Activated naive CD8-positive, alpha-beta T cell treated with anti-CD3 and anti-CD28 coated beads, Interleukin-2, amount 10 ng/mL, durations not matched to agents 7 days and 5 days (primary cell): ENCODE results near the gene PPCS. TPM values are rescaled to one million over a fixed set of nuclear protein-coding genes. Genes with fewer than 3 reads are reported as not detected.

Experiments used
- ATAC-seq: fragments of 150-1000 bp; cut with Tn5 transposase; one replicate; pipeline ENCODE4 v1.10.0; 2021; ENCODE audit warnings: low read depth, moderate library complexity
- POLR2A ChIA-PET: fragments of 350-600 bp; sonication (Branson Sonifier 250); formaldehyde crosslinking; loops from one replicate; lab custom pipeline; 2021; ENCODE audit warnings: antibody characterized with exemption; lab: Charles Lee
- DNase-seq: peaks from one replicate; pipeline ENCODE4 v3.0.0; 2021
- H3K27ac Mint-ChIP-seq: one replicate; pipeline ENCODE4 v1.8.0; 2022; ENCODE audit warnings: mild to moderate bottlenecking, mixed read lengths
- H3K27me3 Mint-ChIP-seq: one replicate; pipeline ENCODE4 v1.8.0; 2022; ENCODE audit warnings: mild to moderate bottlenecking, moderate library complexity, mixed read lengths
- H3K36me3 Mint-ChIP-seq: one replicate; pipeline ENCODE4 v1.8.0; 2021; ENCODE audit warnings: mild to moderate bottlenecking, mixed read lengths
- H3K4me1 Mint-ChIP-seq: one replicate; pipeline ENCODE4 v1.8.0; 2021; ENCODE audit warnings: mixed read lengths
- H3K4me3 Mint-ChIP-seq: one replicate; pipeline ENCODE4 v1.8.0; 2022; ENCODE audit warnings: mild to moderate bottlenecking, moderate library complexity, mixed read lengths
- H3K9me3 Mint-ChIP-seq: one replicate; pipeline ENCODE4 v1.8.0; 2021; ENCODE audit warnings: mixed read lengths
- total RNA-seq, 2 experiments: library from RNA; stranded (reverse); gene quantifications; one replicate each; pipeline ENCODE4 v1.2.3, GENCODE V29; 2021

Gene PPCS
- total RNA-seq, 2 experiments from 2014 or later = 51.6 to 52.1 TPM

DNA sequence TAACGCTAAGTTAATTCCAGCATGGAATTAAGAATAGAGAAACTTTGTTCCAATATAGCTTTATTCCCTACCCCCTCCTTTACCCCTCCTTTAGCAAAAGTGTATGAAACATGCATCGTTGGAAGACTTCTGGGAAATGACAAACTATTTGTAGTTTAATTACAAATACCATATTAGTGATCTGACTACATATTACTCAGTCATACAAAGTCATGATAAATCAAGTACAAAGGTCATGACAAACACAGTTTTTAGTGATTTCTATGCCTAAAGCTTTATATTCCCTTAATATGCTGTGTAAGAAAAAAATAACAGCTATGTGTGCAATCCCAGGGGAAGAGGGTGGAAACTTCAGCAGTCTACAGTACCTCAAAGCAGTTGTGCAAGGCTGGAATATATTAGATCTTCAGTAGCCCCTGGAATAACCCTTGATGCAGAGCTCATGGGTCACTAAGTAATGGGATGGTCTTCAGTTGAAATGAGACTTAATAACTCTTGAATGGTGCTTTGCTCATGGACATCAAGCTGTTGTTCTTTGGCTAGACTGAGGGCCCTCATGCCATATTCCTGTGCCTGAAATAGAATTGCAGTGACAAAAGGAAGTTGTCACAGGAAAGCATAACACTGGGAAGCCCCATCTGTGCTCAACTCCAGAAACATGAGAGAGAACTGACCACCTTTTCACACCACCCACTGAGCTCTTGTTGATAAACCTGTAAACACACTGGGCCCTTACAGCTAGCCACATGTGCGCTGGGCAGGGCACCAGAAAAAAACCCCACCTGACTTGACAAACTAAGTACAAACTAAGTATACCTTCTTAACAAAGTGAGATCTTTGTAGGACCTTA, 25.8 kb upstream of the PPCS start:
- H3K9me3 Mint-ChIP-seq = no peaks in the 10 kb centered on the region
- H3K4me1 Mint-ChIP-seq = no peaks in the 10 kb centered on the region
- H3K27me3 Mint-ChIP-seq = peaks cover 2% of the 10 kb centered on the region
- H3K4me3 Mint-ChIP-seq = no peak overlapping the region
- DNase-seq (no peak), ATAC-seq (no peak)
- H3K36me3 Mint-ChIP-seq = no peaks in the 10 kb centered on the region
- POLR2A ChIA-PET = no interaction called here
- no peak overlapping the region for H3K27ac Mint-ChIP-seq

DNA sequence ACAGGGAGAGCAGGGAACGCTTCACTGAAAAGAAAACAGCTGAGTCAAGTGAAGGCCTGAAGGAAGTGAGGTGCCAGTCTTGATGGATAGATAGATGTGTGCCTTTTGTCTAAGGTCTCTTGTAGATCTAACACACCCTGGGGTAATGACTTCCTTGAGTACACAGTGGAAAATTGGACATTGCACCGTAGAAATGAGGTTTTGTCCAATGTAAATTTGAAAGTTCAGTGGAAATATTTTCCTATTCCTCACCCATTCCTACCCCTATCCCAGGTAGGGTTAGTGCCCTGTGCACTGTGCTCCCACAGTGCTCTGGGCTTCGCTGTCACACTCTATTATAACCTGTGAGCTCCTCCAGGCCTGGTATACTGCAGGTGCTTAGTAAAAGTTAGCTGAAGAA, 24.8 kb upstream of the PPCS start:
- H3K9me3 Mint-ChIP-seq = no peaks in the 10 kb centered on the region
- H3K4me3 Mint-ChIP-seq = no peak overlapping the region
- H3K36me3 Mint-ChIP-seq = no peaks in the 10 kb centered on the region
- peaks cover 2% of the 10 kb centered on the region for H3K27me3 Mint-ChIP-seq
- H3K27ac Mint-ChIP-seq = no peak overlapping the region
- ATAC-seq = no peak
- POLR2A ChIA-PET = no interaction called here
- no peak for DNase-seq
- H3K4me1 Mint-ChIP-seq = no peaks in the 10 kb centered on the region

DNA sequence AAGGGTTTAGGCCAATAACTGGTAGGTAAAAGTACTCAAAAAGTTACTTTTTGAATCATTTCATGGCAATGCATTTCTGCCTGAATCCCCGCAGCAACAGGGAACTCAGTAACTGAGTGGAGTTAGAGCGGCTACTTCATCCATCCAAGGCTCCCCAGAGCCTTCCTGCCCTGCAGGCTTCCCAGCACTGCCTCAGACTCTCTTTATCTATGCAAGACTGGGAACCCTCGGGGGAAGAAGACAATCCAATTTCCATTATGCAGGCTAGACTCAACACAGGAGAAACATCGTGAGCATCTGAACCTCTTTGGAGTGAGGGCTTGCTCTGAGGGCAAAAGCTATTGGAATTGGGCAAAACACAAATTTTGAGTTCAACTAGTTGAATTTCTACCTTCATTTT, 23.6 kb upstream of the PPCS start:
- POLR2A ChIA-PET = no interaction called here
- H3K36me3 Mint-ChIP-seq = no peaks in the 10 kb centered on the region

DNA sequence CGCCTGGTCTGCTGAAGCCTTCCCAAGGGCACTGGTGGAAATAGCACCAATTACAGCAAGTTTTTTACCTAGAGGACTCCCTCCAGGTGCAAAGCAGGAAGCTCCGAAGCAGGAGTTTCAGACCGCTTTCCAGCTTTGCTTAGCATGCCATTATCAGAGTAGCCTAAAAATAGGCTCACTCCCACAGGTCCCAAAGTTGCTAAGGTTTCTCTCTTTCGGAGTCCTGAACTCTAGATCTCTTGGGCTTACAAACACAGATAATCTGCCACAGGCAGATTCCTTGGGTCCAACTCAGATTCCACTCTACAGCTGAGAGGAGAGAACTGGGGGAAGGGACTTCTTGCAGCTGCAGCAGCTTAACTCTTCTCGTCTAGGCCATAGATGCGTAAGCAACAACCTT, 23.0 kb upstream of the PPCS start:
- Mint-ChIP-seq H3K27ac (no peak overlapping the region), H3K4me3 (no peak overlapping the region), H3K4me1 (peaks cover 3% of the 10 kb centered on the region), H3K27me3 (no peaks in the 10 kb centered on the region), H3K9me3 (no peaks in the 10 kb centered on the region), H3K36me3 (no peaks in the 10 kb centered on the region)
- POLR2A ChIA-PET = no interaction called here
- DNase-seq = no peak
- ATAC-seq = no peak

More for the DNA sequence above, 23.6 kb upstream of the PPCS start:
- no peak overlapping the region for H3K4me3 Mint-ChIP-seq
- ATAC-seq = no peak
- H3K27me3 Mint-ChIP-seq = no peaks in the 10 kb centered on the region
- DNase-seq = no peak
- H3K4me1 Mint-ChIP-seq = peaks cover 3% of the 10 kb centered on the region
- H3K27ac Mint-ChIP-seq = no peak overlapping the region
- no peaks in the 10 kb centered on the region for H3K9me3 Mint-ChIP-seq

DNA sequence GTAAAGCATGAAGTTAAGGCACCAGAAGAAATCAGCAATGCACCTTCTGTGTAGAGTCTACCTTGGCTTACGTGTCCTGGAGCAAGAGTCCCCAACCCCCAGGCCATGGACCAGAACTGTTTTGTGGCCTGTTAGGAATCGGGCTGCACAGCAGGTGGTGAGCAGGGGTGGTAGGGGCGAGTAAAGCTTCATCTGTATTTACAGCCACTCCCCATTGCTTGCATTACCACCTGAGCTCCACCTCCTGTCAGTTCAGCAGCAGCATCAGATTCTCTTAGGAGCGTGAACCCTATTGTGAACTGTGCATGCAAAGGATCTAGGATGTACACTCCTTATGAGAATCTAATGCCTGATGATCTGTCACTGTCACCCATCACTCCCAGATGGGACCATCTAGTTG, 22.0 kb upstream of the PPCS start:
- POLR2A ChIA-PET = no interaction called here
- Mint-ChIP-seq H3K4me3 (no peak overlapping the region), H3K27ac (no peak overlapping the region), H3K36me3 (no peaks in the 10 kb centered on the region), H3K9me3 (no peaks in the 10 kb centered on the region), H3K27me3 (no peaks in the 10 kb centered on the region), H3K4me1 (peaks cover 3% of the 10 kb centered on the region)
- no peak for ATAC-seq
- DNase-seq = no peak

DNA sequence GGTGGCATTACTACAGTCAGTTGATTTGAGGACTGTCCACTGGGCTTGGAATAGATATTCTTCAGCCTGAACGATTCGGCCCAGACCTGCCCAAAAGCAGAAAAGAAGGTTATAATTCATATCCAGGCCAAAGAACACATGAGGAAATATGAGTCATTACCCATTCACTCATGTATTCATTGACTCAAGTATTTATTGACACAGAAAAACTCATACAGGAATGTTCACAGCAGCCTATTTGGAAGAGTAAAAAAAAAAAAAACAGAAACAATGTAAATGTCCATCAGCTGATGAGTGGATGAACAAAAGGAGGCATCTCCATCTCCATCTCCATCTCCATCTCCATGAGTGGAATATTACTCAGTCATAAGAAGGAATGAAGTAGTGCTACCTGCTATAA, 16.4 kb upstream of the PPCS start:
- Mint-ChIP-seq H3K36me3 (no peaks in the 10 kb centered on the region), H3K4me3 (no peak overlapping the region), H3K4me1 (peaks cover 3% of the 10 kb centered on the region), H3K27ac (no peak overlapping the region), H3K27me3 (no peaks in the 10 kb centered on the region), H3K9me3 (no peaks in the 10 kb centered on the region)
- POLR2A ChIA-PET = no interaction called here
- DNase-seq = no peak
- ATAC-seq = no peak

DNA sequence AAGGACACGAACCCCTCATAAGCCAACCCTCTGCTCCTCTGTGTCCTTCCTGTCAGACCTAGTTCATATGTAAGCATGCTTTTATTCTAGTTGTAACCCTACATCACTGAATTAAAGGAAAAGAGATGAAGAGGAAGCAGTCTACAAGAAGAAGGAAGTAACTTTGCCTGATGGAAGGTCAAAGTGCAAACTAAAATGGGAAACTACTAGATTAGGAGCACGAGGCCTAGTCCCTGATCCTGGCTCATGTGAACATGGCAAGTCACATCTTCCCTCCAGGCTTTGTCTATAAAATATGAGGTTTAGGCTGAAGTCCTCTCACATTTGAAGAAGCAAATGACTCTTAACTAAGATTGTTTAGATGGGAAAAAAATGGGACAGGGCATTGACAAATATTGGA, 13.7 kb upstream of the PPCS start:
- Mint-ChIP-seq H3K9me3 (no peaks in the 10 kb centered on the region), H3K36me3 (no peaks in the 10 kb centered on the region), H3K4me1 (peaks cover 2% of the 10 kb centered on the region), H3K27ac (no peak overlapping the region), H3K4me3 (no peak overlapping the region), H3K27me3 (no peaks in the 10 kb centered on the region)
- ATAC-seq = no peak
- POLR2A ChIA-PET = no interaction called here
- no peak for DNase-seq

DNA sequence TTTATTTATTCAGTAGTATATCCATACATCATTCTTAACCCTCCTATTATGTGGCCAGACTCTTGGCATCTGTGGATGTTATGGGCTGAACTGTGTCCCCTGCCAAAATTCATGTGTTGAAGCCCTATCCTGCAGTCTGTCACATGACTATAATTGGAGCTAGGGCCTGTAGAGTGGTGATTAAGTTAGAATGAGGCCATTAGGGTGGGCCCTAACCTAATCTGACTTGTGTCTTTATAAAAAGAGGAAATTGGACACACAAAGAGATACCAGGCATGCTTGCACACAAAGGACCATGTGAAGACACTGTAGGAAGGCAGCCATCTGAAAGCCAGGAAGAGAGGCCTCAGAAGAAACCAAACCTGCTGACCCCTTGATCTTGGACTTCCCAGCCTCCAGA, 7.1 kb upstream of the PPCS start:
- no peak overlapping the region for H3K27ac Mint-ChIP-seq
- DNase-seq (no peak), ATAC-seq (no peak)
- H3K4me1 Mint-ChIP-seq = peaks cover 2% of the 10 kb centered on the region
- POLR2A ChIA-PET = interaction anchor here (0.5 kb wide), 1 partner anchor 12 kb away, joined by 3 read pairs; no protein-coding TSS in a partner anchor
- no peaks in the 10 kb centered on the region for H3K9me3 Mint-ChIP-seq
- H3K4me3 Mint-ChIP-seq = no peak overlapping the region
- no peaks in the 10 kb centered on the region for H3K36me3 Mint-ChIP-seq
- peaks cover 2% of the 10 kb centered on the region for H3K27me3 Mint-ChIP-seq

DNA sequence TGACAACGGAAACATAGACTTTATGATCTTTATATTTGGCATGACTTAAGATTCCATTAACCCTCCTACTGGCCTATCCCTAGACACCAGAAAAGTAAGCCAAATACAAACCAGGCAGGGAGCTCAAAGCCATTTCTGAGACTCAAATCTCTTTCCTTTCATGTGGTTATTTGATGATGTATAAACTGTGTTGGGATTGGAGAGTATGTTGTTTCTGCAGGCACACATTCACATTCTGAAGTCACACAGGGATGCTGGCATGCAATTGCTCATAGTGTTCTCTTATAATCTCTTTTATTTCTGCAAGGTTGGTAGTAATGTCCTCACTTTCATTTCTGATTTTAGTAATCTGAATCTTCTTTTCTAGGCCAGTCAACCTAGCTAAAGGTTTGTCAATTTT, 6.3 kb upstream of the PPCS start:
- no peak for ATAC-seq

DNA sequence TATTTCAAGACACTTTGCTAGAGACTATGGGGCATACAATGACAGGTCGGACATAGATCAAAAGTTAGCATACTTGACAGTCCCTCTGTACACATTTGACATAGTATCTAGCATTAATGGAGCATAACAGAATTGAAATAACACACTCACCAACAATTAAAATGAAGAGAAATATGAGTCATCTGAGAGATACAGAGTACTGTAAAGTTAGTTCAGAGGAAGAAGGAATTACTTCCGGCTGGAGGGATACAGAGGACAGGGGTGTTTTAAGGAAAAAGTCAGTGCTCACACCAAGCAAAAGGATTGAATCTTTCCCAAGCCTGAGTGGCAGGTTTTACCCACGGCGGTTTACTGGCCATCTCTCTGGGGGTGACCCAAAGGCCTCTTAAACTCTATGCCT, 3.0 kb upstream of the PPCS start:
- ATAC-seq (no peak), DNase-seq (no peak)
- POLR2A ChIA-PET = no interaction called here
- Mint-ChIP-seq H3K27ac (no peak overlapping the region), H3K4me3 (no peak overlapping the region), H3K36me3 (peaks cover 6% of the 10 kb centered on the region), H3K27me3 (peaks cover 2% of the 10 kb centered on the region), H3K9me3 (no peaks in the 10 kb centered on the region), H3K4me1 (peaks cover 14% of the 10 kb centered on the region)

More for the DNA sequence above, 6.3 kb upstream of the PPCS start:
- Mint-ChIP-seq H3K9me3 (no peaks in the 10 kb centered on the region), H3K36me3 (no peaks in the 10 kb centered on the region), H3K4me1 (peaks cover 2% of the 10 kb centered on the region), H3K4me3 (no peak overlapping the region), H3K27ac (no peak overlapping the region), H3K27me3 (peaks cover 2% of the 10 kb centered on the region)
- POLR2A ChIA-PET = no interaction called here
- DNase-seq = no peak

DNA sequence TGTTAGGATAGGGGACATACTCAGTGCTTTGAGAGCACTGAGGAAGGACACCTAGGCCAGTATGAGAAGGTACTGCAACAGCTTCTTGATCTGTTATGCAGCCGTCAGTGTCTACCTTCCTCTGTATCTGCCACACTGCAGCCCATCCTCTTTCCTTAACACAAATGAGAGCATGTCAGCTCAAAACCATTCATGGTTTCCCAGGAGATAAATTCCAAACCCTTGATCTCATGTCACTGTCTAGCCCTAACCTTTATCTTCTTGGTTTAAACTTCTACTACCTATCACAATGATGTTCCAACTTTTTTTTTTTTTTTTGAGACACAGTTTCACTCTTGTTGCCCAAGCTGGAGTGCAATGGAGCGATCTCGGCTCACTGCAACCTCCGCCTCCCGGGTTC, 1.9 kb upstream of the PPCS start:
- ATAC-seq (no peak), DNase-seq (no peak)
- Mint-ChIP-seq H3K27me3 (peaks cover 2% of the 10 kb centered on the region), H3K4me1 (peaks cover 20% of the 10 kb centered on the region), H3K27ac (no peak overlapping the region), H3K9me3 (no peaks in the 10 kb centered on the region), H3K4me3 (no peak overlapping the region), H3K36me3 (peaks cover 7% of the 10 kb centered on the region)
- POLR2A ChIA-PET = interaction anchor here (0.6 to 1.2 kb wide), 2 partner anchors 8 to 808 kb away, joined by 3 read pairs; partner anchors contain the start of gene CCDC30

DNA sequence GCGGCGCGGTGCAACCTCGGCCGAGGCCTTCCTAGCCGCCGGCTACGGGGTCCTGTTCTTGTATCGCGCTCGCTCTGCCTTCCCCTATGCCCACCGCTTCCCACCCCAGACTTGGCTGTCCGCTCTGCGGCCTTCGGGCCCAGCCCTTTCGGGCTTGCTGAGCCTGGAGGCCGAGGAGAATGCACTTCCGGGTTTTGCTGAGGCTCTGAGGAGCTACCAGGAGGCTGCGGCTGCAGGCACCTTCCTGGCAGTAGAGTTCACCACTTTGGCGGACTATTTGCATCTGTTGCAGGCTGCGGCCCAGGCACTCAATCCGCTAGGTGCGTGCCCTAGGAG, 379 bp downstream of the PPCS start:
- H3K4me3 Mint-ChIP-seq = peak overlapping the region; percentile 98

DNA sequence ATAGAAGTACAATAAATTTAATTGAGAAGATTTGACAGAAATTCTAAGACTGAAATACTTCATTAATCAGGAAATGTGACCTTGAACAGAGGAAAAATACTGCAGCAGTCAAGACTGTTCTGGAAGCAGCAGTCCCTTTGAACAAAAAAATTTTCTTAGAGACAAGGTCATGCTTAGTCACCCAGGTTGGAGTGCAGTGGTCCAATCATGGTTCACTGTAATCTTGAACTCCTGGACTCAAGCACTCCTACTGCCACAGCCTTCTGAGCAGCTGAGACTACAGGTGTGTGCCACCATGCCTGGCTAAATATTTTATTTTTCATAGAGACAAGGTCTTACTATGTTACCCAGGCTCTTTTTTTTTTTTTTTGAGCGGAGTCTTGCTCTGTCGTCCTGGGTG, 4.9 kb downstream of the PPCS start:
- H3K27me3 Mint-ChIP-seq = no peaks in the 10 kb centered on the region
- no peak overlapping the region for H3K4me3 Mint-ChIP-seq
- peaks cover 13% of the 10 kb centered on the region for H3K36me3 Mint-ChIP-seq
- ATAC-seq (no peak), DNase-seq (no peak)
- no peak overlapping the region for H3K27ac Mint-ChIP-seq
- POLR2A ChIA-PET = interaction anchor here (0.7 to 0.9 kb wide), 2 partner anchors 12 to 306 kb away, joined by 3 read pairs; partner anchors contain the start of genes C1orf50 and P3H1
- H3K9me3 Mint-ChIP-seq = no peaks in the 10 kb centered on the region
- peaks cover 36% of the 10 kb centered on the region for H3K4me1 Mint-ChIP-seq

More for the DNA sequence above, 379 bp downstream of the PPCS start:
- ATAC-seq (peak; percentile 76), DNase-seq (no peak)
- Mint-ChIP-seq H3K36me3 (peaks cover 13% of the 10 kb centered on the region), H3K4me1 (peaks cover 22% of the 10 kb centered on the region), H3K9me3 (no peaks in the 10 kb centered on the region), H3K27ac (peak overlapping the region; percentile 99), H3K27me3 (peaks cover 2% of the 10 kb centered on the region)
- POLR2A ChIA-PET = interaction anchor here (0.6 to 1.7 kb wide), 12 partner anchors 18 to 390 kb away, joined by 3 to 6 read pairs (median 3); partner anchors contain the start of genes C1orf50, P3H1, PPIH and YBX1
